GM12878 (cell line): Measurements from ENCODE around the gene BCORL1. TPM values are rescaled to one million over a fixed set of nuclear protein-coding genes. Genes with fewer than 3 reads are reported as not detected.

Source experiments
- ATAC-seq: fragments of 200-7000 bp; cut with Tn5 transposase; 3 replicates; pipeline ENCODE4 v1.9.1; 2020; ENCODE audit warnings: mild to moderate bottlenecking, moderate library complexity
- BruUV-seq: library from RNA; stranded (reverse); fragments of 400-500 nt; replicated peaks from 2 replicates; lab custom pipeline; 2021; lab: Mats Ljungman, UMichigan
- CTCF ChIA-PET: fragments of 300-600 bp; sonication (Branson Sonifier 250); formaldehyde crosslinking; extraction: SDS; loops from one replicate; lab custom pipeline; 2021; ENCODE audit warnings: inconsistent platforms; lab: Yijun Ruan, JAX
- POLR2A ChIA-PET: fragments of 350-600 bp; formaldehyde crosslinking; extraction: SDS; loops from one replicate; lab custom pipeline; 2021; ENCODE audit warnings: inconsistent platforms; lab: Charles Lee
- RAD21 ChIA-PET: fragments of 300-600 bp; sonication (Branson Sonifier 250); formaldehyde crosslinking; loops from one replicate; lab custom pipeline; 2023; ENCODE audit warnings: antibody characterized with exemption; ENCODE audit not compliant: unreplicated experiment; lab: Charles Lee
- SMC1A ChIA-PET: fragments of 300-600 bp; sonication (Branson Sonifier 250); formaldehyde crosslinking; loops from one replicate; lab custom pipeline; 2023; ENCODE audit not compliant: unreplicated experiment, uncharacterized antibody; lab: Charles Lee
- DNase-seq: peaks from one replicate; pipeline ENCODE4 v3.0.0-alpha.2; 2011; ENCODE audit warnings: low read depth, low spot score
- FAIRE-seq: peaks from 3 replicates; lab custom pipeline; 2011; peaks lifted over from hg19 to GRCh38; lab: Jason Lieb, UNC
- H2AFZ ChIP-seq: 2 replicates; pipeline ENCODE4 v1.6.0; 2011; ENCODE audit warnings: low read depth, low read length, control low read depth; ENCODE audit not compliant: control insufficient read depth
- H3K27ac ChIP-seq: 2 replicates; pipeline ENCODE4 v1.5.1; 2011; ENCODE audit warnings: control low read depth; ENCODE audit not compliant: control insufficient read depth, insufficient read depth
- H3K27me3 ChIP-seq, 2 experiments: replicated peaks in 1 of 2; 2 replicates each; pipeline versions ENCODE4 v1.6.0 to v1.6.1; 2011; ENCODE audit warnings: low read length in 1 of 2; ENCODE audit not compliant: control insufficient read depth in 2 of 2, insufficient read depth in 2 of 2
- H3K36me3 ChIP-seq, 2 experiments: 2 replicates each; pipeline ENCODE4 v1.5.1; 2011; ENCODE audit warnings: low read length in 1 of 2; ENCODE audit not compliant: control insufficient read depth in 2 of 2, insufficient read depth in 2 of 2
- H3K4me1 ChIP-seq: 2 replicates; pipeline ENCODE4 v1.6.1; 2011; ENCODE audit warnings: mild to moderate bottlenecking, low read length, moderate library complexity, mixed read lengths; ENCODE audit not compliant: control insufficient read depth, insufficient read depth
- H3K4me2 ChIP-seq: 2 replicates; pipeline ENCODE4 v1.6.0; 2011; ENCODE audit warnings: control low read depth; ENCODE audit not compliant: control insufficient read depth, insufficient read depth
- H3K4me3 ChIP-seq: fragments of 200-600 bp; sonication (generic); 2 replicates; pipeline ENCODE4 v1.5.1; 2016
- H3K79me2 ChIP-seq: 2 replicates; pipeline ENCODE4 v1.6.0; 2011; ENCODE audit warnings: low read length; ENCODE audit not compliant: control insufficient read depth, insufficient read depth
- H3K9ac ChIP-seq: 2 replicates; pipeline ENCODE4 v1.8.0; 2011; ENCODE audit warnings: low read length, control low read depth, mixed read lengths; ENCODE audit not compliant: control insufficient read depth, insufficient read depth
- H3K9me3 ChIP-seq: replicated peaks from 3 replicates; pipeline ENCODE4 v1.5.1; 2011; ENCODE audit warnings: mild to moderate bottlenecking, low read length; ENCODE audit not compliant: control insufficient read depth, insufficient read depth
- H4K20me1 ChIP-seq: 2 replicates; pipeline ENCODE4 v1.6.0; 2011; ENCODE audit not compliant: control insufficient read depth, insufficient read depth
- EGR1 ChIP-seq, 2 experiments: IDR thresholded peaks; 1 replicate in 1 of 2; 2 replicates in 1 of 2; pipeline ENCODE4 v1.6.1; 2011 to 2012; ENCODE audit warnings: low read depth in 2 of 2, low read length in 2 of 2, borderline replicate concordance in 1 of 2, mild to moderate bottlenecking in 1 of 2, moderate library complexity in 1 of 2
- MEF2B ChIP-seq: fragments of 450-650 bp; IDR thresholded peaks from 2 replicates; pipeline ENCODE4 v1.6.1; 2018; ENCODE audit warnings: mild to moderate bottlenecking, moderate library complexity; ENCODE audit not compliant: partially characterized antibody, poor library complexity, severe bottlenecking
- RCOR1 ChIP-seq: conservative IDR thresholded peaks from 2 replicates; pipeline ENCODE4 v1.6.1; 2012; ENCODE audit warnings: low read depth, low read length, improper control_type of control experiment
- ZNF207 ChIP-seq: fragments of 450-650 bp; IDR thresholded peaks from 2 replicates; pipeline ENCODE4 v1.6.1; 2014; ENCODE audit warnings: antibody characterized with exemption, mild to moderate bottlenecking, borderline replicate concordance
- ZZZ3 ChIP-seq: IDR thresholded peaks from 2 replicates; pipeline ENCODE4 v1.6.1; 2011; ENCODE audit warnings: low read depth; ENCODE audit not compliant: control insufficient read depth, insufficient read length
- WGBS: methylation state at CpG from one replicate; pipeline ENCODE4 v1.1.6; 2016; ENCODE audit warnings: low lambda C conversion rate; ENCODE audit not compliant: insufficient replicate concordance, insufficient coverage; ENCODE audit errors: missing lambda C conversion rate; 5-methylcytosine and 5-hydroxymethylcytosine counted together
- in situ Hi-C: fragments of 300-500 bp; cut with MboI; formaldehyde crosslinking; loops from 9 replicates; pipeline ENCODE4 v1.14.3; 2018; ENCODE audit warnings: mixed read lengths
- intact Hi-C: fragments of 100-400 bp; cut with micrococcal nuclease; formaldehyde crosslinking; loops from one replicate; pipeline ENCODE4 v1.14.2; 2022; ENCODE audit not compliant: unreplicated experiment
- polyA plus RNA-seq, 11 experiments: library from polyadenylated mRNA; depleted of rRNA in 4 of 11; unstranded in 6 of 11; stranded (reverse) in 5 of 11; fragments of >200 nt; fragmentation: Nextera tagmentation in 4 of 11; fragmentation: Illumina TruSeq in 1 of 11; extraction: Ambion mirVana in 4 of 11; extraction: Trizol in 1 of 11; gene quantifications; 1 replicate in 1 of 11; 2 replicates in 10 of 11; pipeline versions ENCODE4 v1.2.1 to v1.2.3, GENCODE V29; 2011 to 2016; ENCODE audit warnings: inconsistent platforms in 2 of 11, missing spikeins in 2 of 11, low read depth in 1 of 11
- total RNA-seq, 4 experiments: library from RNA; depleted of rRNA in 3 of 4; stranded (reverse); fragments of >200 nt in 3 of 4; fragmentation: Illumina TruSeq in 1 of 4; extraction: Trizol in 1 of 4; gene quantifications; 2 replicates each; pipeline versions ENCODE4 v1.2.1 to v1.2.3, GENCODE V29; 2013 to 2021
- TF ChIP-seq, protein P1 (sequence below): IDR thresholded peaks from 2 replicates; pipeline ENCODE4 v1.6.1; 2011; ENCODE audit warnings: borderline replicate concordance, low read depth, mild to moderate bottlenecking, moderate library complexity, mixed read lengths, low read length; ENCODE audit not compliant: insufficient read depth; ENCODE audit errors: extremely low read length

The BCORL1 gene
- total and polyA plus RNA-seq, 10 of the 15 experiments (the other 5 are each of a cell fraction or from before 2014, with no cell fraction given) = 0.16 to 7.2 (median 0.94) TPM

DNA sequence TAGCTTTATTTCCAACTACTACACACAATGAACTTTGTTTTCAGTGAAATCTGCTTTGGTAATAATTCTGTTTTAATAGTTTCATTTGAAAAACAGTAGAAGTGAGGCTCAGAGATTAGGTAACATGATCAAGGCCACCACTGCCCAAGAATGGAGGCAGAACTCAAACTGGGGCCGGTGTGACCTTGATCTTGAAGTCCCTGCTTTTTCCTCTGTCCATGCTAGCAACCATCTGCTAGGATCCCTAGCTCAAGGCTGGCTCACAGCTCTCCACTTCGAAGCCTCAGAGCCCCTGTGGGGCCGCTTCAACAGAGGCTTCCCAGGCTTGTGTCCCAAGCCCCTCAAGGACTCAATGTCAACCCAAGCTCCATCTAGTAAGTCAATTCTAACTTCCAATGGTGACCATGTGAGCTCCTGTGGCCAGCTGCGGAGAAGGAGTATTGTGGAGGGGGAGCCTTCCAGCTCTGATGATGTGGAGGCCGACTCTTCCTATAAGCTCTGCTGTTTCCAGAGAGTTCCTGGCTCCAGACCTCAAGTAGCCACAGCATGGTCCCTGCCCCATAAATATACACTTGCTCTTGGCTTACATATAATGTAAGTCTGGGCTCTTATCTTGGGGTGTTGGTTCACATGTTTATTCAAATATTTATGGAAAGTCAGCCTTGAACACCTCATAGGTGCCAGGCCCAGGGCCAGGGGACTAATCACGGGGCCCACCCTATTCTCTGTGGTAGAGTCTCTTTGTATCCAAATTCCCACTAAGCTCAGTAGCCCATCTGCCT is 113.0 kb downstream of the BCORL1 start:
- SMC1A ChIA-PET = interaction anchor here (0.7 to 2.0 kb wide), 5 partner anchors 8 to 75 kb away, joined by 3 to 6 read pairs (median 3); no protein-coding TSS in a partner anchor
- no peak for DNase-seq
- H3K4me2 ChIP-seq = no peak overlapping the region
- WGBS = 67% methylated on average over 6 of the region's 6 CpGs
- H3K4me1 ChIP-seq = peaks cover 17% of the 10 kb centered on the region
- H2AFZ ChIP-seq = no peak overlapping the region
- ATAC-seq = no peak
- H3K4me3 ChIP-seq = no peak overlapping the region
- BruUV-seq = no TSS peak
- H4K20me1 ChIP-seq = no peaks in the 10 kb centered on the region; the same call in 1 of the 2 replicates
- no peaks in the 10 kb centered on the region for H3K27me3 ChIP-seq
- H3K36me3 ChIP-seq = peaks cover 0 to 3% of the 10 kb centered on the region in 2 experiments; a peak in 1 of 4 replicates
- RAD21 ChIA-PET = interaction anchor here (1.0 to 1.4 kb wide), 3 partner anchors 10 to 11 kb away, joined by 3 to 4 read pairs (median 3); no protein-coding TSS in a partner anchor
- FAIRE-seq = no peak
- H3K79me2 ChIP-seq = peaks cover 46% of the 10 kb centered on the region
- H3K27ac ChIP-seq = no peak overlapping the region
- POLR2A ChIA-PET = interaction anchor here (0.5 to 1.7 kb wide), 4 partner anchors 9 to 26 kb away, joined by 3 to 6 read pairs (median 4); no protein-coding TSS in a partner anchor
- CTCF ChIA-PET = interaction anchor here (1.4 to 1.5 kb wide), 2 partner anchors 13 to 16 kb away, joined by 6 to 12 read pairs; no protein-coding TSS in a partner anchor
- no peaks in the 10 kb centered on the region for H3K9me3 ChIP-seq
- intact Hi-C loops (no loop called here), in situ Hi-C loops (no loop called here)
- TF ChIP-seq MEF2B (no peak), RCOR1 (no peak), ZZZ3 (no peak), ZNF207 (no peak), EGR1 (IDR thresholded peaks at IDR 0.05; ENCODE audit: borderline replicate concordance in 1 of 2, low read depth in 2 of 2, low read length in 2 of 2) (no peak)
- TF ChIP-seq, protein P1, sequence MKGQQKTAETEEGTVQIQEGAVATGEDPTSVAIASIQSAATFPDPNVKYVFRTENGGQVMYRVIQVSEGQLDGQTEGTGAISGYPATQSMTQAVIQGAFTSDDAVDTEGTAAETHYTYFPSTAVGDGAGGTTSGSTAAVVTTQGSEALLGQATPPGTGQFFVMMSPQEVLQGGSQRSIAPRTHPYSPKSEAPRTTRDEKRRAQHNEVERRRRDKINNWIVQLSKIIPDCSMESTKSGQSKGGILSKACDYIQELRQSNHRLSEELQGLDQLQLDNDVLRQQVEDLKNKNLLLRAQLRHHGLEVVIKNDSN = no peak
- no peak overlapping the region for H3K9ac ChIP-seq
